Activated effector memory CD4-positive, alpha-beta T cell treated with anti-CD3 and anti-CD28 coated beads, Interleukin-2, amount 50 U/mL, for 16 hours (primary cell): Measurements from ENCODE around the gene NMRK2.
"Not testable (repeated sequence)": the region's sequence is repeated elsewhere in the genome, so short reads cannot be mapped to it uniquely, and the experiment has no call there.

Source experiments
- DNase-seq: peaks from one replicate; pipeline ENCODE4 v3.0.0-alpha.2; 2020

NMRK2 gene

GRCh38 chr19:3936506-3937442 is 3.9 kb downstream of the NMRK2 start:
- DNase-seq = no peak

GRCh38 chr19:3938300-3938950 is 5.6 kb downstream of the NMRK2 start:
- DNase-seq = not testable (repeated sequence)

DNA sequence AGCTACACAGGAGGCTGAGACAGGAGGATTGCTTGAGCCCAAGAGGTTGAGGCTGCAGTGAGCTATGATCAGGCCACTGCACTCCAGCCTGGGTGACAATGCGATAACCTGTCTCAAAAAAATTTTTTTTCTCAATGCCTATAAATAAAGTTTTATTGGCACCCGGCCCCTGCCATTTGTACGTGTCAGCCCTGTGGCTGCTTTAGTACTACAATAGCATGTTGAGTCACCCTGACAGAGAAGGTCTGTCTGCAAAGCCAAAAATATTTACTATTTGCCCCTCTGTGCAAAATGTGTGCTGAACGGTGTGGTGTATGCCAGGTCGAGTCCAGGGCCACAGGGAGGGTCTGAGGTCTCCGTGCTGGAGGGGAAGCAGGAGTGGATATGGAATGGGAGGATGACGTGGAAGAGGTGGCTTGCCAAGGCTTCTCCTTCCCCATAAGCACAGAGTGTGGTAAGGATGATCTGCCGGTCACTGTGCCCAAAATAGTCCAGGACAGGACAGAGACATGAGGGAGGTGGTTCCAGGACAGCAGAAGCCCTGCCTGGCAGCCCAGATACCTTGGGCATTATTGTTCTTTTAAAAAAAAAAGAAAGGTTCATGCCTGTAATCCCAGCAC is 10.0 kb downstream of the NMRK2 start:
- DNase-seq = no peak

- no peak for DNase-seq
Measured at GRCh38 chr19:3944018-3944721, 11.3 kb downstream of the NMRK2 start.

- no peak for DNase-seq
Measured at GRCh38 chr19:3945838-3946237, 13.0 kb downstream of the NMRK2 start.

GRCh38 chr19:3947316-3947933 is 14.6 kb downstream of the NMRK2 start:
- DNase-seq = not testable (repeated sequence)

DNA sequence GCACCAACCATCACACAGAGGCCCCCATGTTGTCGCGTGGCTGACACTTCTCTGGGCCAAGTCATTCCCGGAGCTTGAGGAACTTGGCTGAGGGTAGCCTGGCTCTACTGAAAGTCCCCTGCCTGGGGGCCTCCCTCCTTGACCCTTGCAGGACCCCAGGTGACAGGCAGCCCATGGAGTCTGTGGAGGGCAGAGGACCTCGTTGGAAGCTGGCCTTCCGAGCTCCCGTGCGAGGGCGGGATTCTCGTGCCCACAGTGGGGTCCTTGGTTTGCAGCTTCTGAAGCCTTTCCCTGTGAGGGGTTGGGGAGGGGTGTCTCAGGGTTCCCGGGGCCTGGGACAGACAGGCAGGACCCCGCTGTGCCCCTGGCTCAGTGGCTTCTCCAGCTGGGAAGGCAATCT is 16.4 kb downstream of the NMRK2 start:
- no peak for DNase-seq

DNA sequence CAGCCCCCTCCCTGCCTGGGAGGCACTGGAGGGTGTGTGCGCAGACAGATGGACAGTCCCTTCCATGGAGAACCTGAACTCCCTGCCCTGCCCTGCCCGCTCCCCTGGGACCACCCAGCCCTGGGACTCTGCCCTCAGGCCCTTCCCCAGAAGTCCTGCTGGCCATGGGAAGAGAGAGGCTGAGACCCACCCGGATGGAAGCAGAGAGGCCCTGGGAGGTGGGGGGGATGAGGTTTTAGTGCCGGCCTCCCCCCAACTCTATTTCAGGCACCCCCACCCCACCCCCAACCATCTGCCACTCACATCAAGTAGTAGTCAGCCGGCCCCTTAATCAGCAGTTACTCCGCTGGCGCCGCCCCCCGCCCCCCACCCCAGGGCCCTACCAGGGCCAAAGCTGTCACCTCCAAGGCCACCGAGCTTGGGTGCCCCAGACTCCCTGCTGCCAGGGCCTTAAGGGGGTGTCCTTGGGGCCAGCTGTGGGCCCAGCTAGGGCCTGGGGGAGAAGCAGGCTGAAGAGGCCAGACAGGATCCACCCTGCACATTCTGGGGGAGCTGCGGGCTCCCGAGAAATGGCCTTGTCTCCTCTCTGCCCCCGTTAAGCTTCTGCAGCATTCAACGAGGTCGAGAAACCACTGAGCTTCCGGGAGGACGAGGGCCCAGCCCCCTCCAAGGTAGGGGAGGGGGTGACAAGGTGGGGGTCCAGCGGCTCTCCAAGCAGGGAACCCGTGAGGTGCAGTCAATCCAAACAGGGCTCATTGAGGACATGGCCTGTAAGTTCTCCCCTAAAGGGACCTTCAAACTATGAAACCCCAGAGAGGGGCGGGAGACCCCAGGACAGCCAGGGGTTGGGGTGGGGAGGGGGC is 17.4 kb downstream of the NMRK2 start:
- DNase-seq = no peak

DNA sequence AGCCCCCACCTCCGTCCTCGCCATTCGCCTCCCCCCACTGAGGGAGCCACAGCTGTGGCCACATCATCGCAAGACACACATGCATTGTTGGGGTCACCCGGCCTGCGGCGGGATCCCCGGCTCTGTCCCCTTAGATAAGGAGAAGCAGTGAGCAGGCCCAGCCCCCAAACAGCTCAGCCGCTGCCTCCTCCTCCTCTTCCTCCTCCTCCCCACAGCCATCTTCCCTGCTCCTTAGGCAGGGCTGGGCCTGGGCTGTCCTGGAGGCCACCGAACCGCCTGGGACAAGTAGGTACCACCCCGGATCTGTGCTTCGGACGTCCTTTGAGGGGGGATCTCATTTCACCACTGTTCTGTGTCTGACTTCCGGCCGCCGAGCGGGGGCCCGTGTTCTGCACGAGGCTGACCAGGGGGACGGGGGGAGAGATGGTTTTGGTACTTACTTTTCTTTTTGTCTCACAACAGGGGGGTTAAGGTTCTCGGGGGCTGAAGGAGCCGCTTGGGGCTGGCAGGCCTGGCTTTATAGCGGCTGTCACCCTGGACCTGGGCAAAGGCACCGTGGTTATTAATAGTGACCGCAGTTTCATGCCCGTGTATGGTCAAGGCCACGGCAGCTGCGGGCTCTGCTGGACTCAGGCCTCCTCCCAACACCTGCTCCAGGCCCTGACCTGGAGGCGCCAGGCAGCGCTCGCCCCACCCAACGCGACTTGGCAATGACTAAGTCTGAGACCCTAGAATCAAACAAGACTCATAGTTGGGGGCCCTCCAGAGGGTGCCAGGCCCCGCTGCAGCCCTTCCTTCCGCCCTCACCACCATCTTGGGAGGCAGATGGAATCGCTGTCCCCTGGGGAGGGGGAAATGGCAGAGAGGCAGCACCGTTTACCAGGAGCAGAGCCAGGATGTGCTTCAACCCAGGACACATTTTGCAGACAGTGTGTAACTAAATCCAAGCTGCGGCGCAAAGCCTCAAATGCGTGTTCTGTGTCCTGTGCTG is 18.3 kb downstream of the NMRK2 start:
- DNase-seq = no peak

DNA sequence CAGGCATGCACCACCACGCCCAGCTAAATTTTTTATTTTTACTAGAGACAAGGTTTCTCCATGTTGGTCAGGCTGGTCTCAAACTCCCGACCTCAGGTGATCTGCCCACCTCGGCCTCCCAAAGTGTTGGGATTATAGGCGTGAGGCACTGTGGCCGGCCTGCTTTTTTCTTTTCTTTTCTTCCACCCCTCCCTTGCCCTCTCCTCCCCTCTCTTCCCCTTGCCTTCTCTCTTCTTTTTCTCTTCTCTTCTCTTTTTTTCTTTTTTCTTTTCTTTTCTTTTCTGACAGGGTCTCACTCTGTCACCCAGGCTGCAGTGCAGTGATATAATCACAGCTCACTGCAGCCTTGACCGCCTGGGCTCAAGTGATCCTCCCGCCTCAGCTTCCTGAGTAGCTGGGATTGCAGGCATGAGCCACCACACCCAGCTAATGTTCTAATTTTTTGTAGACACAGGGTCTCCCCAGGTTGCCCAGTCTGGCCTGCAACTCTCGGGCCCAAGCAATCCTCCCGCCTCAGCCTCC is 19.9 kb downstream of the NMRK2 start:
- DNase-seq = not testable (repeated sequence)

- DNase-seq = no peak
Measured at GRCh38 chr19:3954107-3954506, 21.2 kb downstream of the NMRK2 start.

DNA sequence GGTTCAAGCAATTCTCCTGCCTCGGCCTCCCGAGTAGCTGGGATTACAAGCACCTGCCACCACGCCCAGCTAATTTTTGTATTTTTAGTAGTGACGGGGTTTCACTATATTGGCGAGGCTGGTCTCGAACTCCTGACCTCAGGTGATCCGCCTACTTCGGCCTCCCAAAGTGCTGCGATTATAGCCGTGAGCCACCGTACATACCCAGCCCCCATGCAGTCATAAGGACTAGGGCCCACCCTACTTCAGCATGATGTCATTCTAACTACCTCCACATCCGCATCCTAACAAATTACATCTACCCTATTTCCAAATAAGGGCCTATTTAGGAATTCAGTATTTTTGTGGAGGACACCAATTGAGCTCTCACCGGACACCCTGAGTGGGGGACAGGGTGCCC is 22.4 kb downstream of the NMRK2 start:
- DNase-seq = not testable (repeated sequence)

DNA sequence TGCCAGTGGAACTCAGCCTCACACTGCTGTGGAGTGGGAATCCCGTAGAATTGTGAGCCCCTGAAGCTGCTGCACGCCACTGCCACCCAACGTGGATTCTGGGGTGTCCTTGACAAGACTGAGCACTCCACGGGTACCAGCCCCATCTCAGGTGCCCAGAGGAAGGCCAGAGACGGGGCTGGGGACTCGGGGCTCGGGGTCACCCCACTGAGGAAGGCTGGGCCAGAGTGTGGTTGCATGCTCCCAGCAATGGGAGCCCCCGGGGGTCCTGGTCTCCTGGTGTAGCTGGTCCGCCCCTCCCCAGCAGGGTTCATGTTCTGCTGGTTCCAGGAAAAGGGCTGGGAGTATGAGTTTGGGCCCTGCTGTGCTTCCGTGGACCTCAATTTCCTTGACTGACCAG is 22.8 kb downstream of the NMRK2 start:
- DNase-seq = no peak

- no peak for DNase-seq
Measured at GRCh38 chr19:3958836-3959765, 26.2 kb downstream of the NMRK2 start.

DNA sequence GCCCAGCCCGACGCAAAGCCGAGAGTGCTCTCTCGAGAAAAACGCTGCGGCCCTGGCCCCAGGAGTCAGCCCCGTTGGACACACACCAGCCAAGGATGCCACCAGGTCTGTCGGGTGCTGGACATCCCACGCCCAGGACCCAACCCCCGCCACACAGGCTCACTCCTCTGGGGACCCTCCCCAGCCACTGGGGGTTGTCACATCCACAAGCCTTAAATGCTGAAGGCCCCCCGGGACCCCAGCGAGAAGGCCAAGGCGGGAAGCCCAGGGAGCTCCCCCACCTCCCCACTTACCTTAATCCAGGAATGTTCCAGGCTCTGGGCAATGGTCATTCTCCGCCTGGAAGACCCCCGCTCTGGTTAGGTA is 26.9 kb downstream of the NMRK2 start:
- no peak for DNase-seq

- DNase-seq = no peak
Measured at GRCh38 chr19:3961007-3961406, 28.1 kb downstream of the NMRK2 start.

DNA sequence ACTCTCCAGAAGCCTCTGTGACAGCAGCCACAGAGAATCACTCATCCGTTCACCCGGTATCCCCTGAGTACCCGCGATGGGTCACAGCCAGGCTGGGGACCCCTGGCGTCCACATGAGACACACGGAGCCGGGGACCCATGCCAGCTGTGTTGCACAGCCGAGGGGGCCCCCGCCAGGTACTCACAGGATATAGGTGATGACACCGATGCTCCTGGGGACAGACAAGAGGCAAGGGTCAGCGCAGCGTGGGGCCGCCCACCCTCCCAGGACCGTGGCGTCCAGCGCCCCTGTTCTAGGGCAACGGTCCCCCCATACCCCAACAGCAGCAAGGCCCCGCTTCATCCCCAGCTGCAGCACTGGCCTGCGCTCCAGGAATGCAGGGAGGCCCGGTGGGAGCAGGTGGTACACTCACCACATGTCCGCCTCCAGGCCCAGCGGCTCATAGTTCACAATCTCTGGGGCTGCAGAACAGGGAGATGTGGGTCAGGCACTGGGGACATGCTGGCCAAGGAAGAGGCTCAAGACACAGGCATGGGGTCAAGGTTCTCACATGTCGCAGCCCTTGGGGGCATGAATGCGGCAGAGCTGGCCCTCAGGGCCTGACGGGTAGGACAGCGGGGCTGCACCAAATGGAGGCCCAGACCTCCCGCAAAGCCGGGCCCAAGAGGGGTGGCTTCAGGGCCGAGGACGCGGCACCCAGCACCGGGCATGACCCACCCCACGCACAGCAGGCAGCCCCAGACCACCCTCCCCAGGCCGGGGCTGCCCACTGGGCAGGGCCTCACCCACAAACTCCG is 30.8 kb downstream of the NMRK2 start:
- no peak for DNase-seq
